Measurements from ENCODE around the gene AGBL4.

Gene AGBL4

DNA sequence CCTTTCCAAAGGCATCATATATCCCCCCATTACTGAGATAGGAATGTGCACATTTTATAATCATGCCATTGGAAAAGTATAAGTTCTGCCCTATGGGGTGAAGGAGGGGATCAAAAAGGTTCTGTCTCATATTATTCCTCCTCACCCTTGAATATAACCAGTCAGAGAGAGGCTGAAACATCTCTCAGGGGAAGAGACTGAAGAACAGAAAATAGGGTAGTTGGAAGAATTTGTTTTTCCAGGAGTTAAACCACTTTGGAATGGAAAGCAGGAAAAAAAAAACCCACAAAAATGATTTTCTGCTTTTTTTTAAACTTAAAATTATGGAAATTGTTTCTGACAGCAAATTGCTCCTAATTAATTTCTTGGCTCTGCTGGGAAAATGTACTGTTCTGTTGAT, 1194.3 kb downstream of the AGBL4 start:
- Histone ChIP-seq H3K4me3 (no peak overlapping the region), H3K27ac (no peak overlapping the region), H3K9ac (ENCODE audit: insufficient read length) (no peak overlapping the region), H3K36me3 (ENCODE audit: insufficient read depth, low read length) (no peaks in the 10 kb centered on the region), H3K9me3 (ENCODE audit: low read depth, low read length) (no peaks in the 10 kb centered on the region)
- TF ChIP-seq EZH2 (IDR thresholded peaks at IDR 0.05) (no peak), POLR2AphosphoS5 (IDR thresholded peaks at IDR 0.05; ENCODE audit: borderline replicate concordance, low read depth, low read length) (no peak), FOXP2 (optimal IDR thresholded peaks at IDR 0.05; ENCODE audit: control extremely low read depth, extremely low read length, insufficient read depth) (no peak)
- DNase-seq (ENCODE audit: low read depth, low spot score): no peak

DNA sequence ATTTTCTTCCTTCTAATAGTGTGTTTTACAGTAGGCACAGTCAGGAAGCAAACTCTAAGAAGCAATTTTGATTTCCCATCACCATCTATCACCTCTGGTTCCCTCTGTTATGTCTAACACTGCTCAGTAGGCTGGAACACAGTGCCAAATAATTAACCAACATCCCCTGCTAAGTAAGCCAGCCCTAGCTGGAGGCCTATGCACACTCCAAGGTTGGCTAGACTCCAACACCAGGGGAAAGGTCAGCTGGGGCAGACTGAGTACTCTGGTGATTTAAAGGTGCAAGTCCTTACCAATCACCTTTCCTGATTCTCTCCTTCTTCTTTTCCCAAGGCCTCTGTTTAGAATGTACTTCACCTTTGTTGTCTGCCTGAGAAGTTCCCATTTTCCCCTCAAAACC, 1200.6 kb downstream of the AGBL4 start:
- Histone ChIP-seq H3K4me3 (no peak overlapping the region), H3K27ac (no peak overlapping the region), H3K9ac (ENCODE audit: insufficient read length) (no peak overlapping the region), H3K36me3 (ENCODE audit: insufficient read depth, low read length) (no peaks in the 10 kb centered on the region), H3K9me3 (ENCODE audit: low read depth, low read length) (no peaks in the 10 kb centered on the region)
- TF ChIP-seq FOXP2 (optimal IDR thresholded peaks at IDR 0.05; ENCODE audit: control extremely low read depth, extremely low read length, insufficient read depth) (no peak), EZH2 (IDR thresholded peaks at IDR 0.05) (no peak), POLR2AphosphoS5 (IDR thresholded peaks at IDR 0.05; ENCODE audit: borderline replicate concordance, low read depth, low read length) (no peak)
- DNase-seq (ENCODE audit: low read depth, low spot score): no peak

DNA sequence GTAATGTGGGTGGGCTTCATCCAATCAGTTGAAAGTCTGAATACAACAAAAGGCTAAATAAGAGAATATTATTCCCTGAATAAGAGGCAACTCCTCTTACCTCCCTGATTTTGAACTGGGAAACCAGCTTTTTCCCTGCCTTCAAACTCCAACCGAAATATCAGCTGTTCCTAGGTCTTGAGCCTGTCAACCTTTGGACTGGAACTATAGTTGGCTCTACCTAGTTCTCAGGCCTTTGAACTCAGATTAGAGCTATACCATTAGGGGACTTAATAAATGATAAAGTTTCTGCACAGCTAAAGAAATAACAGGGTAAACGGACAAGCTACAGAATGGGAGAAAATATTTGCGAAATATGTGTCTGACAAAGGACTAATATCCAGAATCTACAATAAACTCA, 1203.3 kb downstream of the AGBL4 start:
- H3K4me3 ChIP-seq: no peak overlapping the region
- TF ChIP-seq EZH2 (IDR thresholded peaks at IDR 0.05) (no peak), POLR2AphosphoS5 (IDR thresholded peaks at IDR 0.05; ENCODE audit: borderline replicate concordance, low read depth, low read length) (no peak), FOXP2 (optimal IDR thresholded peaks at IDR 0.05; ENCODE audit: control extremely low read depth, extremely low read length, insufficient read depth) (no peak)
- DNase-seq (ENCODE audit: low read depth, low spot score): no peak
- H3K36me3 ChIP-seq (ENCODE audit: insufficient read depth, low read length): no peaks in the 10 kb centered on the region
- H3K27ac ChIP-seq: no peak overlapping the region
- no peak overlapping the region for H3K9ac ChIP-seq (ENCODE audit: insufficient read length)
- H3K9me3 ChIP-seq (ENCODE audit: low read depth, low read length): no peaks in the 10 kb centered on the region

DNA sequence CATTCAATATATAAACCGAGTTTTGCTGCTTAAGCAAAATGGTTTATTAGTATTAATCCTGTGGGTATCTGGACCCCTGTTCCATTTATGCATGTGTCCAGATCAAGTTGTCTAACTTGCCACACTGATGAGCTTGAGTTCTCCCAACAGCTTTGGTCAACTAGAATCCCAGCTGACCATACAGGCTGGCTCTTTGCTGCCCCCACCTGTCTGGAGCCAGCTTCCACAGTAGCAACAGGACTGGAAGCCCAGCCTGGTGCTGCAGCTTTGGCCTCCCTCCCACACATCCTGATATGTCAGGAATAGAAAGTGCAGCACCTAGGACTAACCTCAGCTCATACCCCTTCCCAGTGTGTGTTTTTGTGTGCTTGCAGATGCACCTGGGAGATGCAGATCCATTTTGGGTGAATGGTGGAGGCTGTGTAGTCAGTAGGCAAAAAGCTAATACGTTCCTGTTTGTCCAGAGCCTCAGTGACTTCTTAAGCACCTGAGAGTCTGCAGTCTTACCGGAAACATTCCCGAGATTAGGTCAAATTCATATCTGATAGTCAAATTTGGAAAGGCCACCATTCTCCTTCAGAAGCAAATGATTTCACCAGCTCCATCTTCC, 1206.1 kb downstream of the AGBL4 start:
- DNase-seq (ENCODE audit: low read depth, low spot score): no peak
- Histone ChIP-seq H3K4me3 (no peak overlapping the region), H3K9me3 (ENCODE audit: low read depth, low read length) (no peaks in the 10 kb centered on the region), H3K9ac (ENCODE audit: insufficient read length) (no peak overlapping the region), H3K36me3 (ENCODE audit: insufficient read depth, low read length) (no peaks in the 10 kb centered on the region), H3K27ac (no peak overlapping the region)
- TF ChIP-seq FOXP2 (optimal IDR thresholded peaks at IDR 0.05; ENCODE audit: control extremely low read depth, extremely low read length, insufficient read depth) (no peak), POLR2AphosphoS5 (IDR thresholded peaks at IDR 0.05; ENCODE audit: borderline replicate concordance, low read depth, low read length) (no peak), EZH2 (IDR thresholded peaks at IDR 0.05) (no peak)

DNA sequence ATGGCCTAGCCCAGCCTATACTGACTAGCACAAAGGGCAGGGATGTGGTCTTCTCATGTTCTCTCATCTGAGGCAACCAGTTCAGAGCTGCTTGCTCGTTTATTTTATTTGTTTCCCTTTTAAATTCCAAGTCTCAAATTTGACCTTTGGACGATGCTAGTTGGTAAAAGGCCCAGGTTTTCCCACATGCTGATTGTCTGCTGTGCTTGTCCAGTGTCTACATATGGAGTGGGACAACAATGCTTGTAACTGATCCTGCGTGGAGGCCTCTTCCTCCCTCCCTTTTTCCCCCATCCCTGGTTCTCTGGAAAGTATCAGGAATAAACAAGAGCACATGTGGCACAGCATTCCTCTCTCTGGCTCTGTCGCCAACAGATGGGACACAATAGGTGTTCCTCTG, 1213.0 kb downstream of the AGBL4 start:
- TF ChIP-seq EZH2 (IDR thresholded peaks at IDR 0.05): no peak
- TF ChIP-seq FOXP2 (optimal IDR thresholded peaks at IDR 0.05; ENCODE audit: control extremely low read depth, extremely low read length, insufficient read depth): no peak
- no peak for TF ChIP-seq POLR2AphosphoS5 (IDR thresholded peaks at IDR 0.05; ENCODE audit: borderline replicate concordance, low read depth, low read length)
- no peaks in the 10 kb centered on the region for H3K9me3 ChIP-seq (ENCODE audit: low read depth, low read length)
- DNase-seq (ENCODE audit: low read depth, low spot score): no peak
- H3K4me3 ChIP-seq: no peak overlapping the region
- no peak overlapping the region for H3K9ac ChIP-seq (ENCODE audit: insufficient read length)
- no peak overlapping the region for H3K27ac ChIP-seq
- H3K36me3 ChIP-seq (ENCODE audit: insufficient read depth, low read length): no peaks in the 10 kb centered on the region

DNA sequence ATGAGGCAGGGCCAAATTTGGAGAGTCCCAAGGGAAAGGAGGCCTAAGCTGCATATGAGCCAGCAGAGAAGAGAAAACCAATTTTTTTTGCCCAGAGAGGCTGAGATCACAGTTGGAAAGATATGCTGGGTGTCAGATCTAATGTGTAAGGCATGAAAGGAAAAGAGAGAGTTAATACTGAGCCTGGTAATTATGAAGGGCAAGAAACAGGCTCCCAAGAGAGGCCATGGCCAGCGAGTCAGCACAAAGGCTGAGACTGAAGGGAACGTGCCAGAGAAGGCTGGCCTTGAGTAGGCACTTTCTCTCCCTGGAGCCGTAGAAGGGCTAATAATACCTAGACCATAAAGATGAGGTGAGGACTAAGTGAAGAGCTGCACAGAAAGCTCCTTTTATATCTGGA, 1215.3 kb downstream of the AGBL4 start:
- H3K36me3 ChIP-seq (ENCODE audit: insufficient read depth, low read length): no peaks in the 10 kb centered on the region
- TF ChIP-seq FOXP2 (optimal IDR thresholded peaks at IDR 0.05; ENCODE audit: control extremely low read depth, extremely low read length, insufficient read depth): no peak
- TF ChIP-seq EZH2 (IDR thresholded peaks at IDR 0.05): no peak
- TF ChIP-seq POLR2AphosphoS5 (IDR thresholded peaks at IDR 0.05; ENCODE audit: borderline replicate concordance, low read depth, low read length): no peak
- no peaks in the 10 kb centered on the region for H3K9me3 ChIP-seq (ENCODE audit: low read depth, low read length)
- no peak overlapping the region for H3K27ac ChIP-seq
- no peak for DNase-seq (ENCODE audit: low read depth, low spot score)
- H3K9ac ChIP-seq (ENCODE audit: insufficient read length): no peak overlapping the region
- no peak overlapping the region for H3K4me3 ChIP-seq

DNA sequence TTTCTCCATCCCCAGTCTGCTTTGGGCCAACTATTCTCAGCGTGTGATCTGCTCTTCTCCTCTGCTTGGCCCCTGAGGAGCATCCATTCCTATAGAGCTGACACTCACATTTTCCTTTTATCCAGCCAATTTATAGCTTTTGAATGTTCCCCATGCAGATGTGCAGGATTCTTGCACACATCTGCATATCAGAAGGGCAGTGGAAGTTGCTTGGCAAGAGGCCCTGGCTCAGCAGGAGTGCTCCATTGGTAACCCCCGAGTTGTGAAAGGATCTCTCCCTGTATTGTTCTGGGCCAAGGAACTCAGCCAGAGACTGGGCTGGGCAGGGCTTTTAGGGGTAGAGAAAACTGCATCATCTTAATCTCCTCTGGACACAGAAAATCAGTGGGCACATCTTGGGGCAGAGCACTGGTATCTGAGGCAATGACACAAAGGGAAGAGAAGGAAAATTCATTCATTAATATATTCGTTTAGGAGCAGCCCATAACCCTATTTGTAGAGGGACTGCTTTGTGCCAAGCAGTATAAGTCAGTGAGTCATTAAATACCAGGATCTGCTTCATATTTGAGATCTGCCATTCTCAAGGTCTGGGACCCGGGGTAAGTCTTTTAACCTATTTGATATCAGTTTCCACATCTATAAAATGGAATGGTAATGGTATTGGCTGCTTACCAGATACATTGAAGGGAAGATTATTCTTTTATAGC, 1216.0 kb downstream of the AGBL4 start:
- H3K4me3 ChIP-seq: no peak overlapping the region
- no peaks in the 10 kb centered on the region for H3K36me3 ChIP-seq (ENCODE audit: insufficient read depth, low read length)
- DNase-seq (ENCODE audit: low read depth, low spot score): no peak
- H3K9me3 ChIP-seq (ENCODE audit: low read depth, low read length): no peaks in the 10 kb centered on the region
- H3K27ac ChIP-seq: no peak overlapping the region
- TF ChIP-seq EZH2 (IDR thresholded peaks at IDR 0.05) (no peak), POLR2AphosphoS5 (IDR thresholded peaks at IDR 0.05; ENCODE audit: borderline replicate concordance, low read depth, low read length) (no peak), FOXP2 (optimal IDR thresholded peaks at IDR 0.05; ENCODE audit: control extremely low read depth, extremely low read length, insufficient read depth) (no peak)
- H3K9ac ChIP-seq (ENCODE audit: insufficient read length): no peak overlapping the region

DNA sequence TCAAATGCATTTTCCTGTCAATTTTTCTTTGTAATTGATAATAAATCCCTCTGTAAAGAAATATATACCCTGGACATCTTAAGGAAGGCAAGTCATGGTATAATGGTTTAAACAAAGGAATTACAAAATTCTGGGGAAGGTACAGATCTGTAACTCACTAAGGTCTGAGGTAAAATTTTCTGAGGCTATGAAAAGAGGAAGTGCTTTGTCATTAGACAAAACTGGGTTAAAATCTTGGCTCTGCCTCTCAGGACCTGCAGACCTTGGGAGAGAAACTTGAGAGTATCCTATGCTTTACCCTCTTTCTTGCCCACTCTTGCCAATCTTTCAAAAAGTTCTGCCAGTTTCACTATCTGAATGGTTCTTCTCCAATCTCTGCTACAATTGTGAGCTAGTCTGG, 1220.3 kb downstream of the AGBL4 start:
- H3K36me3 ChIP-seq (ENCODE audit: insufficient read depth, low read length): no peaks in the 10 kb centered on the region
- no peak overlapping the region for H3K4me3 ChIP-seq
- no peak for TF ChIP-seq FOXP2 (optimal IDR thresholded peaks at IDR 0.05; ENCODE audit: control extremely low read depth, extremely low read length, insufficient read depth)
- TF ChIP-seq POLR2AphosphoS5 (IDR thresholded peaks at IDR 0.05; ENCODE audit: borderline replicate concordance, low read depth, low read length): no peak
- TF ChIP-seq EZH2 (IDR thresholded peaks at IDR 0.05): no peak
- no peak overlapping the region for H3K9ac ChIP-seq (ENCODE audit: insufficient read length)
- H3K9me3 ChIP-seq (ENCODE audit: low read depth, low read length): no peaks in the 10 kb centered on the region
- no peak overlapping the region for H3K27ac ChIP-seq
- DNase-seq (ENCODE audit: low read depth, low spot score): no peak

All from SK-N-MC (cell line).